Measurements from ENCODE around the gene CLASP2.

The CLASP2 gene

GRCh38 chr3:33577588-33577987, 140.5 kb downstream of the CLASP2 start:
- no peak overlapping the region for H3K4me3 ChIP-seq (ENCODE audit: low read length in 2 of 2)
- peaks cover 13 to 19% of the 10 kb centered on the region in 2 donors for H3K36me3 ChIP-seq (ENCODE audit: control insufficient read depth in 2 of 2, insufficient read depth in 2 of 2, low read length in 2 of 2)
- H3K4me1 ChIP-seq (ENCODE audit: control insufficient read depth in 2 of 2, insufficient read depth in 2 of 2, low read length in 2 of 2): no peaks in the 10 kb centered on the region
- no peaks in the 10 kb centered on the region for H3K27me3 ChIP-seq (ENCODE audit: control insufficient read depth in 2 of 2, insufficient read depth in 2 of 2, low read length in 2 of 2)
- H3K27ac ChIP-seq (ENCODE audit: low read depth in 2 of 2, low read length in 2 of 2): no peak overlapping the region
- H3K9ac ChIP-seq (ENCODE audit: low read depth in 1 of 2, low read length in 2 of 2): no peak overlapping the region
- H3K9me3 ChIP-seq (ENCODE audit: control insufficient read depth in 2 of 2, low read length in 2 of 2): no peaks in the 10 kb centered on the region

- Histone ChIP-seq H3K36me3 (ENCODE audit: control insufficient read depth in 2 of 2, insufficient read depth in 2 of 2, low read length in 2 of 2) (peaks cover 11 to 21% of the 10 kb centered on the region in 2 donors), H3K9ac (ENCODE audit: low read depth in 1 of 2, low read length in 2 of 2) (no peak overlapping the region), H3K27me3 (ENCODE audit: control insufficient read depth in 2 of 2, insufficient read depth in 2 of 2, low read length in 2 of 2) (no peaks in the 10 kb centered on the region), H3K9me3 (ENCODE audit: control insufficient read depth in 2 of 2, low read length in 2 of 2) (no peaks in the 10 kb centered on the region), H3K27ac (ENCODE audit: low read depth in 2 of 2, low read length in 2 of 2) (no peak overlapping the region), H3K4me3 (ENCODE audit: low read length in 2 of 2) (no peak overlapping the region), H3K4me1 (ENCODE audit: control insufficient read depth in 2 of 2, insufficient read depth in 2 of 2, low read length in 2 of 2) (no peaks in the 10 kb centered on the region)
Observed at GRCh38 chr3:33577173-33577572, 140.9 kb downstream of the CLASP2 start.

DNA sequence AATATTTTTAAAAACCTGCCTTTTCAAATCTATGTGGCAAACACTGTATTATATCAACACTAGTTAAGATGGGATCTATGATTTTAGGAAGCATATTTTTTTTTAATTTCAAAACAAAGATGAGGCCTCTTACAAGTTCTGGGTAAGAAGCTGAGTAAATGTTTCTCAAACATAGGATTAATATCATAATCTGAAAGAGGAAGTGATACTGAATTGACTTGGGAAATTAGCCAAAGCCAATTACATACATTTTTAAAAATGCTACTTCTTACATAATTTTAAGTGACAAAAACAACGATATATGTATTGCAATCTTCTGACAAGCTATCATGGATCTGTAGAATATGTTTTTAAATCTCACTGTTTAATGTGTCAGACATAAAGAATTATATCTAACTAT, 142.7 kb downstream of the CLASP2 start:
- no peaks in the 10 kb centered on the region for H3K27me3 ChIP-seq (ENCODE audit: control insufficient read depth in 2 of 2, insufficient read depth in 2 of 2, low read length in 2 of 2)
- H3K9ac ChIP-seq (ENCODE audit: low read depth in 1 of 2, low read length in 2 of 2): no peak overlapping the region
- H3K4me3 ChIP-seq (ENCODE audit: low read length in 2 of 2): no peak overlapping the region
- H3K27ac ChIP-seq (ENCODE audit: low read depth in 2 of 2, low read length in 2 of 2): no peak overlapping the region
- H3K36me3 ChIP-seq (ENCODE audit: control insufficient read depth in 2 of 2, insufficient read depth in 2 of 2, low read length in 2 of 2): peaks cover 6 to 19% of the 10 kb centered on the region in 2 donors
- no peaks in the 10 kb centered on the region for H3K4me1 ChIP-seq (ENCODE audit: control insufficient read depth in 2 of 2, insufficient read depth in 2 of 2, low read length in 2 of 2)
- no peaks in the 10 kb centered on the region for H3K9me3 ChIP-seq (ENCODE audit: control insufficient read depth in 2 of 2, low read length in 2 of 2)

DNA sequence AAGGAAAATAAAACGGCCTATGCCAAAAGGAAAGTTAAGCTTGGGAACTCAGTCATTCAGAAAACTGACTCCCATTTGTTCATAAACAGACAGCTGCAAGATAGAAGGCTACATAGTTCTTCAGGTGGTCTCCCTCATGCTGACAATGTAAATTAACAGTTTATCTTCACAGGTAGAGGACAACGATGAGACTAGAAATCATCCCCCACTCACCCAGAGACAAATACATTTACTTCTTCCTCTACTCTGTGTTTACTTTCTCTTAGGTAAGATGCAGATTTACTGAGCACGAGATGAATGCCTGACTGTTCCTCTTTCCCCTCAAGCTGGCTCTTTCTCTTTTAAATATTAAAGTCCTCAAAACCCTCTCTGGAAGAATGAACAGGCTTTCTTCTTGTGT, 160.2 kb downstream of the CLASP2 start:
- peaks cover 3 to 14% of the 10 kb centered on the region in 2 donors for H3K36me3 ChIP-seq (ENCODE audit: control insufficient read depth in 2 of 2, insufficient read depth in 2 of 2, low read length in 2 of 2)
- H3K4me3 ChIP-seq (ENCODE audit: low read length in 2 of 2): no peak overlapping the region

DNA sequence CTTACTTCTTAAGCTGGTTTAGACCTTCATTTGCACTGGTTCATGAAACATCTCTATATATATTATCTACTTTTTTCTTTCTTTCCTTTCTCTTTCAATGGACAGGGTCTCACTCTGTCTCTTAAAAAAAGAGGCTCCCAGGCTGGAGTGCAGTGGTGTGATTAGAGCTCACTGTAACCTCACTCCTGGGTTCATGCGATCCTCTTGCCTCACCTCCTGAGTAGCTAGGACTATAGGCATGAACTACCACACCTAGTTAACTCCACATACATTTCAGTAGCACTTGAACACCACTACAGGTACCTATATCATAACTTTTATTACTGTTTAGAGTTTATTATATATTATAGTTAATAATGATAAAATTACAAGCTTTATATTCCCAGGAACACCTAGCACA, 160.8 kb downstream of the CLASP2 start:
- H3K9ac ChIP-seq (ENCODE audit: low read depth in 1 of 2, low read length in 2 of 2): no peak overlapping the region
- H3K27ac ChIP-seq (ENCODE audit: low read depth in 2 of 2, low read length in 2 of 2): no peak overlapping the region
- peaks cover 3 to 14% of the 10 kb centered on the region in 2 donors for H3K36me3 ChIP-seq (ENCODE audit: control insufficient read depth in 2 of 2, insufficient read depth in 2 of 2, low read length in 2 of 2)
- no peaks in the 10 kb centered on the region for H3K4me1 ChIP-seq (ENCODE audit: control insufficient read depth in 2 of 2, insufficient read depth in 2 of 2, low read length in 2 of 2)
- H3K4me3 ChIP-seq (ENCODE audit: low read length in 2 of 2): no peak overlapping the region
- H3K27me3 ChIP-seq (ENCODE audit: control insufficient read depth in 2 of 2, insufficient read depth in 2 of 2, low read length in 2 of 2): no peaks in the 10 kb centered on the region
- H3K9me3 ChIP-seq (ENCODE audit: control insufficient read depth in 2 of 2, low read length in 2 of 2): no peaks in the 10 kb centered on the region

More for the DNA sequence above, 160.2 kb downstream of the CLASP2 start:
- Histone ChIP-seq H3K27me3 (ENCODE audit: control insufficient read depth in 2 of 2, insufficient read depth in 2 of 2, low read length in 2 of 2) (no peaks in the 10 kb centered on the region), H3K9ac (ENCODE audit: low read depth in 1 of 2, low read length in 2 of 2) (no peak overlapping the region), H3K4me1 (ENCODE audit: control insufficient read depth in 2 of 2, insufficient read depth in 2 of 2, low read length in 2 of 2) (no peaks in the 10 kb centered on the region), H3K27ac (ENCODE audit: low read depth in 2 of 2, low read length in 2 of 2) (no peak overlapping the region), H3K9me3 (ENCODE audit: control insufficient read depth in 2 of 2, low read length in 2 of 2) (no peaks in the 10 kb centered on the region)

GRCh38 chr3:33547101-33547500, 171.0 kb downstream of the CLASP2 start:
- Histone ChIP-seq H3K36me3 (ENCODE audit: control insufficient read depth in 2 of 2, insufficient read depth in 2 of 2, low read length in 2 of 2) (peaks cover 11 to 13% of the 10 kb centered on the region in 2 donors), H3K4me3 (ENCODE audit: low read length in 2 of 2) (no peak overlapping the region), H3K9ac (ENCODE audit: low read depth in 1 of 2, low read length in 2 of 2) (no peak overlapping the region), H3K4me1 (ENCODE audit: control insufficient read depth in 2 of 2, insufficient read depth in 2 of 2, low read length in 2 of 2) (no peaks in the 10 kb centered on the region), H3K9me3 (ENCODE audit: control insufficient read depth in 2 of 2, low read length in 2 of 2) (no peaks in the 10 kb centered on the region), H3K27me3 (ENCODE audit: control insufficient read depth in 2 of 2, insufficient read depth in 2 of 2, low read length in 2 of 2) (no peaks in the 10 kb centered on the region), H3K27ac (ENCODE audit: low read depth in 2 of 2, low read length in 2 of 2) (no peak overlapping the region)

GRCh38 chr3:33544126-33544525, 173.9 kb downstream of the CLASP2 start:
- Histone ChIP-seq H3K9me3 (ENCODE audit: control insufficient read depth in 2 of 2, low read length in 2 of 2) (no peaks in the 10 kb centered on the region), H3K4me1 (ENCODE audit: control insufficient read depth in 2 of 2, insufficient read depth in 2 of 2, low read length in 2 of 2) (no peaks in the 10 kb centered on the region), H3K4me3 (ENCODE audit: low read length in 2 of 2) (no peak overlapping the region), H3K27ac (ENCODE audit: low read depth in 2 of 2, low read length in 2 of 2) (no peak overlapping the region), H3K27me3 (ENCODE audit: control insufficient read depth in 2 of 2, insufficient read depth in 2 of 2, low read length in 2 of 2) (no peaks in the 10 kb centered on the region), H3K36me3 (ENCODE audit: control insufficient read depth in 2 of 2, insufficient read depth in 2 of 2, low read length in 2 of 2) (peaks cover 8 to 12% of the 10 kb centered on the region in 2 donors), H3K9ac (ENCODE audit: low read depth in 1 of 2, low read length in 2 of 2) (no peak overlapping the region)

- Histone ChIP-seq H3K9me3 (ENCODE audit: control insufficient read depth in 2 of 2, low read length in 2 of 2) (no peaks in the 10 kb centered on the region), H3K27ac (ENCODE audit: low read depth in 2 of 2, low read length in 2 of 2) (no peak overlapping the region), H3K27me3 (ENCODE audit: control insufficient read depth in 2 of 2, insufficient read depth in 2 of 2, low read length in 2 of 2) (no peaks in the 10 kb centered on the region), H3K36me3 (ENCODE audit: control insufficient read depth in 2 of 2, insufficient read depth in 2 of 2, low read length in 2 of 2) (peaks cover 8% of the 10 kb centered on the region in 2 donors), H3K4me3 (ENCODE audit: low read length in 2 of 2) (no peak overlapping the region), H3K9ac (ENCODE audit: low read depth in 1 of 2, low read length in 2 of 2) (no peak overlapping the region), H3K4me1 (ENCODE audit: control insufficient read depth in 2 of 2, insufficient read depth in 2 of 2, low read length in 2 of 2) (no peaks in the 10 kb centered on the region)
Observed at GRCh38 chr3:33543601-33544000, 174.5 kb downstream of the CLASP2 start.

DNA sequence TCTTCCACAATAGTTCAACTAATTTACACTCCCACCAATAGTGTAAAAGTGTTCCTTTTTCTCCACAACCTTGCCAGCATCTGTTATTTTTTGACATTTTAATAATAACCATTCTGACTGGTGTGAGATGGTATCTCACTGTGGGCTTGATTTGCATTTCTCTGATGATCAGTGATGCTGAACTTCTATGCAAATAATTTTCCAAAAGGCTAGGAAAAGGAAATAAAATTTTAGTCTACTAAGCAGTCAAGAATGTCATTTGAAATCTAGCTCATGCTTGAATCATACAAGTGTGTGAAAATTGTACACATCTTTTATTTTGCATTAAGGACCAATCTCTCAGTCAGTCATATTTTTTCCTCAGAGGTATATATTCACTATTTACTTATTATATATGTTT, 176.1 kb downstream of the CLASP2 start:
- Histone ChIP-seq H3K27ac (ENCODE audit: low read depth in 2 of 2, low read length in 2 of 2) (no peak overlapping the region), H3K4me3 (ENCODE audit: low read length in 2 of 2) (no peak overlapping the region), H3K9ac (ENCODE audit: low read depth in 1 of 2, low read length in 2 of 2) (no peak overlapping the region), H3K36me3 (ENCODE audit: control insufficient read depth in 2 of 2, insufficient read depth in 2 of 2, low read length in 2 of 2) (peaks cover 13 to 15% of the 10 kb centered on the region in 2 donors), H3K4me1 (ENCODE audit: control insufficient read depth in 2 of 2, insufficient read depth in 2 of 2, low read length in 2 of 2) (no peaks in the 10 kb centered on the region), H3K27me3 (ENCODE audit: control insufficient read depth in 2 of 2, insufficient read depth in 2 of 2, low read length in 2 of 2) (no peaks in the 10 kb centered on the region), H3K9me3 (ENCODE audit: control insufficient read depth in 2 of 2, low read length in 2 of 2) (no peaks in the 10 kb centered on the region)

DNA sequence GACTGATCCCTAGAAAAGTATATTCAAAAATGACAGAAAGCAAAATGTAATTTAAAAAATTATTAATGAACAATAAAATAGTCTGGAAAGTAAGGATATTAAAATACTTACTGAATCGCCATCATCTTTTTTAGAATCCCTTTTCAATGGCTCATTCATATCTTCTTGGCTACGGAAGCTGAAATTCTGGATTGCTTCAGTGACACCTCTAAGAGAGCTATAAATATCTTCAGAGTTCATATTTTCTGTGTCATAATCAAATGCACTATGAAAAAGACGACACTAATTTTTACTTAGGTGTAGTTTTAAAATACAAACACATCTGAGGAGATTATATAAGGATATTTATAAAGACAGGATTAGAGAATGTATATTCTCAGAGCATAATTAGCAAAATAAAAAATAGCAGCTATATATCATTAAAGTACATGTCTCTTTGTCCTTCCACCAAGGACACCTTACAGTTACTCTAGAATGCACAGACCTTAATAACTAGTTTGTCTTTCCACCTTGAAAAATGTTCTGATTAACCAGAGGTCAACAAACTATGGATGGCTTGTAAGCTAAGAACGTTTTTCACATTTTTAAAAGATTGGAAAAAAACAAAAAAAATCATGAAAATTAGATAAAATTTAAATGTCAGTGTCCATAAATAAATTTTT, 179.2 kb downstream of the CLASP2 start:
- H3K4me3 ChIP-seq (ENCODE audit: low read length in 2 of 2): no peak overlapping the region
- H3K4me1 ChIP-seq (ENCODE audit: control insufficient read depth in 2 of 2, insufficient read depth in 2 of 2, low read length in 2 of 2): no peaks in the 10 kb centered on the region
- no peak overlapping the region for H3K27ac ChIP-seq (ENCODE audit: low read depth in 2 of 2, low read length in 2 of 2)
- peaks cover 30 to 31% of the 10 kb centered on the region in 2 donors for H3K36me3 ChIP-seq (ENCODE audit: control insufficient read depth in 2 of 2, insufficient read depth in 2 of 2, low read length in 2 of 2)
- no peak overlapping the region for H3K9ac ChIP-seq (ENCODE audit: low read depth in 1 of 2, low read length in 2 of 2)
- H3K9me3 ChIP-seq (ENCODE audit: control insufficient read depth in 2 of 2, low read length in 2 of 2): no peaks in the 10 kb centered on the region
- H3K27me3 ChIP-seq (ENCODE audit: control insufficient read depth in 2 of 2, insufficient read depth in 2 of 2, low read length in 2 of 2): no peaks in the 10 kb centered on the region
